ENCODE measurements around the gene IFTAP.

The IFTAP gene

DNA sequence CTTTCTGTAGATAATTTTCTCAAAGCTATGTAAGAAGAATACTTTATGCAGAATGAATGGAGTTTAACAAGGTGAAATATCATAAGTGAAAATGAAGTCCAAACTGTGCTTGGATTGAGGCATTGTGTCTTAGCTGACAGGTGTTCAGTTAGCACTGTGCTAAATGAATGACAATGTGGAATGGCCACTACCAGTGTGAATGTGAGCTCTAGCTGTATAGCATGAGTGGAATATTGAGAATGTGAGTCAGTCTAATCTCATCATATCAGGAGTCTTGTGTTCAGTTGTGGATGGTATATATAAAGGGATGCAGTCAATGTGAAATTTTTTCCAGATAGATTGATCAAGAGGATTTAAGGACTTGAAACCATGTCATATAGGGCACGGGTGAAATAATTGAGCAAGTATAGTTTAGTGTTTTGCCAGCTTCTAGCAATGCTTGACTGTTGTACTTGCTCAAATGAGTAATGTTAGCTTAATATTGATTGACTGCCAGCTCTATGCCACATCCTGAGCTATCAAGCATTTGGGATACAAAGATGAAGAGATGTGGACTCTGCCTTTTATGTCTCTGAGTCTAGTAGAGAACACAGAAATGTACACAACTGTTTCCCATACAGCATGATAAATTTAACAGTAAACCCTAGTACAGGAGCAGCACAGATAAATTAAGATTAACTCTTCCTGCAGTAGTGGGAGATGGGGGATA is 14.3 kb downstream of the IFTAP start:
- H3K27ac Mint-ChIP-seq = no peak overlapping the region
- no peak overlapping the region for H3K4me3 Mint-ChIP-seq
- no peaks in the 10 kb centered on the region for H3K4me1 Mint-ChIP-seq (ENCODE audit: low read depth in 2 of 2)

DNA sequence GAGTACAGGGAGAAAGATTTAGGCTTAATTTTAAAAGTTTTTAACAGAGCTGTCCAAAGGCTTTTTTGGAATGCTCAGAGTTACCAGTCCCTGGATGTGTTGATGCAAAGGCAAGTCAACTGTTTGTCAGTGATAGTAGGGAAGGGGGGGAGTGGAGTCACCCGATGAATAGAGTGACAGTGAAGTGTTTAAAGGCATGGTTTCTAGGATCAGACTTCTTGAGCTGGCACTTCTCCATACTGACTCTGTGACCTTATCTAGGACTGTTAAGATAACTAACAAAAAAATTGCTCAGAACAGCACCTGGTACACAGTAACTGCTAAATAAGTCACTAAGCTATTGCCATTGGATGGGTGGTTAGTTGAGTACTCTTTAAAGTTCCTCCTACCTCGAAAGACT is 15.1 kb downstream of the IFTAP start:
- Mint-ChIP-seq H3K27ac (no peak overlapping the region), H3K27me3 (peaks cover 24 to 36% of the 10 kb centered on the region in 2 donors), H3K4me1 (ENCODE audit: low read depth in 2 of 2) (no peaks in the 10 kb centered on the region), H3K9me3 (no peaks in the 10 kb centered on the region), H3K36me3 (ENCODE audit: insufficient read depth) (no peaks in the 10 kb centered on the region), H3K4me3 (no peak overlapping the region)
- DNase-seq = no peak
- ATAC-seq (replicated peaks) = no peak

More for the DNA sequence above, 14.3 kb downstream of the IFTAP start:
- ATAC-seq (replicated peaks) (no peak), DNase-seq (no peak)
- no peaks in the 10 kb centered on the region for H3K9me3 Mint-ChIP-seq
- H3K27me3 Mint-ChIP-seq = peaks cover 31 to 36% of the 10 kb centered on the region in 2 donors
- H3K36me3 Mint-ChIP-seq (ENCODE audit: insufficient read depth) = no peaks in the 10 kb centered on the region

DNA sequence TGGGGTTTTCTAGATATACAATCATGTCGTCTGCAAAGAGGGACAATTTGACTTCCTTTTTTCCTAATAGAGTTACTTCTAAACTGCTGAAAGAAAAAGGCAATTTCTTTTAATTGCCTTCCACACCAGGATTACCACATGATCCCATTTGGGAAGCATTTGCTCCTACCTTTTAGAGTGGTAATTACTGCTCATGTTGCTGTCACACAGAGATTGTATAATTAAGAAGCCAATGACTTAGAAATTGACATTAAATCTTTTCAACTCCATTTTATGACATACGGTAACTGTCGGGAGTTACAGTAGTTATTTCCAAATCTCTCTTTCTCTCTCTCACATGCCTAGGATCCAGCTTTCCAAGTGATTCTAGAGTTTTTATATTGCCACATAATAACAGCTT is 21.5 kb downstream of the IFTAP start:
- Mint-ChIP-seq H3K4me3 (no peak overlapping the region), H3K36me3 (ENCODE audit: insufficient read depth) (no peaks in the 10 kb centered on the region), H3K9me3 (no peaks in the 10 kb centered on the region), H3K27ac (no peak overlapping the region), H3K27me3 (peaks cover 23 to 44% of the 10 kb centered on the region in 2 donors), H3K4me1 (ENCODE audit: low read depth in 2 of 2) (peaks cover 0 to 4% of the 10 kb centered on the region in 2 donors)
- ATAC-seq (replicated peaks) (no peak), DNase-seq (no peak)

DNA sequence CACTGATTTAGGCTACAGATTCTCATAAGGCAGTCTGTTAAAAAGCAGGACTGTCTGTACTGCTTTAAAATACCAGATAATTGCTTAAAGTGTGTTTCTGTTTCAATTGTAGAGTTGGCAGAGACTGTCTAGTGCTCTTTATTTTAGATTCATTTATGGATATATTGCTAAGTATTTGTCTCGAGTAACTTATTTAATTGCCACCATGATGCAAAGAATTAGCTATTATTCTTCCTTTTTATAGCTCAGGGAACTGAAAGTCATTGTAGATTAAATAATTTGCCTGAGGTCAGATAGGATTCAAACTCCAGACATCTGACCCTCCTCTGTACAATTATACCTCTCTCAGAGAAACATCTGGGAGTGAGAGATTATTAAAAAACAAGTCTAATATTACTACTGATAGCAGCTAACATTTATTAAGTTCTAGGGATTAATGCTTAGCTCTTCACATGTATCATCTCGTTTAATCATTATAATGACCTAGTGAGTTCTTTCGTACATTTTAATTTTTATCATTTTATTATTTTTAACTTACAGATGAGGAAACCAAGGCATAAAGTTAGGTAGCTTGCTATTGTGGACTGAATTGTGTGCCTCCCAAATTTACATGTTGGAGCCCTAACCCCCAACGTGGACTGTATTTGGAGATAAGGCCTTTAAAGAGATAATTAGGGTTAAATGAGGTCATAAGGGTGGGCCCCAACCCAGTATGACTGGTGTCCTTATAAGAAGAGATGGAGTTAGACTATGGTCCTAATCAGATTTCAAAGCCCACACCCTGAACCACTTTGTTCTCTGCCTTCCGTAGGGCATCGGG is 23.5 kb downstream of the IFTAP start:
- no peak overlapping the region for H3K27ac Mint-ChIP-seq
- H3K27me3 Mint-ChIP-seq = peaks cover 19 to 38% of the 10 kb centered on the region in 2 donors
- DNase-seq (no peak), ATAC-seq (replicated peaks) (no peak)
- no peaks in the 10 kb centered on the region for H3K9me3 Mint-ChIP-seq
- no peak overlapping the region for H3K4me3 Mint-ChIP-seq
- H3K4me1 Mint-ChIP-seq (ENCODE audit: low read depth in 2 of 2) = peaks cover 0 to 4% of the 10 kb centered on the region in 2 donors
- no peaks in the 10 kb centered on the region for H3K36me3 Mint-ChIP-seq (ENCODE audit: insufficient read depth)

DNA sequence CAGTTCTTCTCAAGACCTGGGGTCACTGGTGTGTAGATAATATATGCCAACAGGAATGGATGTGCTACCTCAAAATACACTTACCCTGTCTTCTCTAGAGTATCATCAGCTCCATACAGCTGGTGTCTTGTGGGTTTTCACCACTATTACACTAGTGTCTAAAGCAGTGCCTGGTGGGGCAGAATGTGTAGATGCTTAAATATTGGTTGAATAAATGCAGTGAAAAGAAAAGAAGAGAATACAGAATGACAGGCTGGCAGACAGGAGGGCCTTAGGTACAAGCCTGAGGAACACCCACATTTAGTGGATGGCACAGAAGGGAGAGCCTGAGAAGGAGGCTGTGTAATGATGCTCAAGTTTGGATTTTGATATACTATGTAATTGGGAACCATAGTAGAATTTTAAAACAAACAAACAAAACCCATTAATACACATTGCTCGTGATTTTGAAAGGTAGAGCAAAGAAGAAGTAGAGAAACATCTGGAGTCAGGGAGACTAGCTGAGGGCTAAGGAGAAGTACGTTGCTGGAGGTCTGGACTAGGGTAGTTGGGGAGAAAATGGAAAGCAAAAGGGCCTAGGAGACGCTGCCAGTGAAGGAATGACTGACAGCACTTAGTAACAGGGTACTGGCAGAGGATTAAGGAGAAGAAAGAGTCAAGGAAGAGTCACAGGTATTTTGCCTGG is 24.2 kb downstream of the IFTAP start:
- Mint-ChIP-seq H3K27me3 (peaks cover 27 to 38% of the 10 kb centered on the region in 2 donors), H3K36me3 (ENCODE audit: insufficient read depth) (no peaks in the 10 kb centered on the region), H3K27ac (no peak overlapping the region), H3K9me3 (no peaks in the 10 kb centered on the region), H3K4me3 (no peak overlapping the region), H3K4me1 (ENCODE audit: low read depth in 2 of 2) (peaks cover 0 to 4% of the 10 kb centered on the region in 2 donors)
- DNase-seq (no peak), ATAC-seq (replicated peaks) (no peak)

DNA sequence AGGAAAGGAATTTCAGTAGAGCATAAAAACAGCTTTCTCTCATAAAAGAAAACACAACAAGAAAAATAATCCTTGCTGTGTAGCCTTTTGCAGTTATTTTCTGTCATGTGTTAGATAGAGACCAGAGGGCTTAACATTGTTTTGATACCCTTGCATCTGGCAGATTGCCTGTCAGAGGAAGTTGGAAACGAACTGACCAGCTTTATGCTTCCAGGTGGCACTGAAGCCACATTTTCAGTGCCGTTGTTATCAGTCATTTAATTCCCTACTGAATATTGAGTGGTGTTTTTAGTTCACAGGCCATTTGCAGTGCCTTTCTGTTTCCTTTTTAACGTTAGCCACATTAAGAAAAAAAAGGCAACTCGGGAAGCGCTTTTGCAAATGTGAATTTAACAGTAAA is 25.2 kb downstream of the IFTAP start:
- Mint-ChIP-seq H3K27me3 (peaks cover 30 to 43% of the 10 kb centered on the region in 2 donors), H3K27ac (no peak overlapping the region), H3K4me1 (ENCODE audit: low read depth in 2 of 2) (peaks cover 0 to 4% of the 10 kb centered on the region in 2 donors), H3K9me3 (no peaks in the 10 kb centered on the region), H3K4me3 (no peak overlapping the region), H3K36me3 (ENCODE audit: insufficient read depth) (no peaks in the 10 kb centered on the region)
- DNase-seq (no peak), ATAC-seq (replicated peaks) (no peak)

DNA sequence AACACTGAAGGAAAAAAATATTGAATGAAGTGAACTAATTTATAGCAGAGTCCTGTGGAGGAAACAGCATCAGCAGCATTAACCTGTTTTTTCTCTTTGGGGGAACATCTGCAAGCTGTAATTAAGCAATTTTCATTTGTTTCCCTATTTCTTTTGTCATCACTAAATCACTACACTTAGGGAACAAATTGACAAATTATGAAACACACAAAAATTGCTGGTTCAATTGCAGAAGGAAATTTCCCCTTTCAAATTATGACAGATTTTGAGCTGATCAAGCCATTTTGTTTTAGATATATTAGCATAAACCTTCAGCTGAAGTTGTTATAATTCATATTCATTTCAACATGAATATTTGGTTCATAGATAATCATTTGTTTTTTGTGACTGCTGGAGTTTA is 25.9 kb downstream of the IFTAP start:
- Mint-ChIP-seq H3K4me3 (no peak overlapping the region), H3K4me1 (ENCODE audit: low read depth in 2 of 2) (peaks cover 0 to 4% of the 10 kb centered on the region in 2 donors), H3K27me3 (peaks cover 33 to 47% of the 10 kb centered on the region in 2 donors), H3K9me3 (no peaks in the 10 kb centered on the region), H3K27ac (no peak overlapping the region), H3K36me3 (ENCODE audit: insufficient read depth) (no peaks in the 10 kb centered on the region)
- DNase-seq (no peak), ATAC-seq (replicated peaks) (no peak)

DNA sequence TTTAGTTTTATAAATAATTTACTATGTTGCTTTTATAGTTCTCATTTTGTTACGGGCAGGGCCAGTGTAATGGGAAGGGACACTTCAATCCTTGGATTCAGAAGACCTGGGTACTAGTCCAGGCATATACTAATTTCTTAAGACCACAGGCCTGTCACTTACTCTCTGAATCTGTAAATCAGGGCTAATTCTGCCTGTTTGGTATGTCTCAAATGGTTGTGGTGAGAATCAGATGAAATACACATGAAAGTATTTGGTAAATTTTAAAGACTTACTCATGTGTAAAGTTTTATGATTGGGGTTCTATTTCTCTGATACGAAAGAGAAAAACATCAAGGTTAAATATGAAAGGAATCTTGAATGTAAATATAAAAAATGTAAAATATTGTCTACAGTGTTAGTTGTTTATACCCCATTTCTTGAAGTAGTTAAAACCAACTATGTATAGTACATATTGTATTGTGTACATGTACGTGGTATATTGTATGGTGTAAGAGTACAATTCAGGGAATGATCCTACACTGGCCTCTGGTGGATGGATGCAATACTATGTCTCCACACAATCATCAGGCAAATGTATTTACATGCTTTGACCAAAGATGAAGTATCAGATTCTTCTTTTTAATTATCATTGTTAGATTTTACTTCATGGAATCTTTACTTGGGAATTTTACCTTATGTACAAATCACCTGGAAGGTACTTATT is 28.3 kb downstream of the IFTAP start:
- no peaks in the 10 kb centered on the region for H3K9me3 Mint-ChIP-seq
- peaks cover 0 to 4% of the 10 kb centered on the region in 2 donors for H3K4me1 Mint-ChIP-seq (ENCODE audit: low read depth in 2 of 2)
- peak in 1 of 3 experiments; percentile 2 for DNase-seq
- no peaks in the 10 kb centered on the region for H3K36me3 Mint-ChIP-seq (ENCODE audit: insufficient read depth)
- H3K4me3 Mint-ChIP-seq = no peak overlapping the region
- peak; percentile 47 for ATAC-seq (replicated peaks)
- H3K27me3 Mint-ChIP-seq = peaks cover 38 to 60% of the 10 kb centered on the region in 2 donors
- H3K27ac Mint-ChIP-seq = no peak overlapping the region

DNA sequence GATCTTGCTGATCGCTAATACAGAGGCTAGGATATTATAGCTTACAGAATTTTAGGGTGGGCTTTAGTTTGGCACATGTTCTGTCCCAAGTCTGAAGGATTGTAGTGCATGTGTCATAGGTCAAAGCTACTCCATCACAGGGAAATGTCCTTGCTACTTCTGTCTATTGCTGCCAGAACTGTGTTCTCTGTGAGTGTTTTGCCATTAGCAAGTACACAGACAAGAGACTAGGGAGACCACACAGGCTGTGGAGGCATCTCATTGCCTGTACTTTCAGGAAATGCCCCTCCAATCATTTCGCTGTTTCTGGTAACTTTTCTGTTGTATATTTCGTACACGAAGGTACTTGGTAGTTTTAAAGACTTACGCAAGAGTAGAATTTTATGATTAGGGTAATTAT is 29.2 kb downstream of the IFTAP start:
- ATAC-seq (replicated peaks) (no peak), DNase-seq (no peak)
- no peak overlapping the region for H3K4me3 Mint-ChIP-seq
- H3K36me3 Mint-ChIP-seq (ENCODE audit: insufficient read depth) = no peaks in the 10 kb centered on the region
- no peak overlapping the region for H3K27ac Mint-ChIP-seq
- peaks cover 0 to 3% of the 10 kb centered on the region in 2 donors for H3K4me1 Mint-ChIP-seq (ENCODE audit: low read depth in 2 of 2)
- H3K27me3 Mint-ChIP-seq = peaks cover 42 to 61% of the 10 kb centered on the region in 2 donors
- H3K9me3 Mint-ChIP-seq = no peaks in the 10 kb centered on the region

DNA sequence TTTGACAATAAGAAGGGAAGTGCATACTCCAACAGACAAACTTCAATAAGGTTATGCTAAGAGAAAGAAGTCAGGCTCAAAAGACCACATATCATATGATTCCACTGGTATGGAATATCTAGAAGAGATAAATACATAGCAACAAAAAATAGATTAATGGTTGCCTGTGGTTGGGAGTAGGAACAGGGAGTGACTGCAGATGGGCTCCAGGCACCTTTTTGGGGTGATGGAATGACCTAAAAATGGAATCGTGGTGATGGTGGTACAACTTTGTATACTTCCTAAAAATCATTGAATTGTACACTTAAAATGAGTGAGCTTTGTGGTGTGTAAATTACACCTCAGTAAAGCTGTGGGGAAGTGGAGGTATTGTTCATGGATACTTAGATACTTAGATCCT is 32.7 kb downstream of the IFTAP start:
- Mint-ChIP-seq H3K36me3 (ENCODE audit: insufficient read depth) (no peaks in the 10 kb centered on the region), H3K4me3 (no peak overlapping the region), H3K27ac (no peak overlapping the region), H3K4me1 (ENCODE audit: low read depth in 2 of 2) (no peaks in the 10 kb centered on the region), H3K27me3 (peaks cover 55 to 60% of the 10 kb centered on the region in 2 donors), H3K9me3 (no peaks in the 10 kb centered on the region)
- ATAC-seq (replicated peaks) (no peak), DNase-seq (no peak)

DNA sequence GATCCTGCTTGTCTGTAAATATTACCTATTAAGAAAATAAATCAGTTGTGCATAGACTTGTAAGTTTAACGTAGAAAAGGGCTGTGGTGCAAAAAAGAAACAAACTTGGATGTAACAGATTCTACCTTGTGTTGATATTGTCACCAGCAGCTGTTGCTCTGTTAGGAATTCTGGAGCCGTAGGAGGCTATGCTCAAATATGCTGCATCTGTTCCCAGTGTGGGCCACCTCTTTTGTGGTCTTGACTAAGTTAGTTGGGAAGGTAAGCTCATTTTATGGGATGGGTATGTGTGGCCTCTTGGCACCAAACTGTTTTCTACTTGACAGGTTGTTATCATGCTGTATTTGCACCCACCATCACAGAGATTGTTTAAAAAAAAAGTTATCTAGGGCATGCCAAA is 33.2 kb downstream of the IFTAP start:
- H3K27ac Mint-ChIP-seq = no peak overlapping the region
- H3K36me3 Mint-ChIP-seq (ENCODE audit: insufficient read depth) = no peaks in the 10 kb centered on the region
- peaks cover 55 to 60% of the 10 kb centered on the region in 2 donors for H3K27me3 Mint-ChIP-seq
- no peak for DNase-seq
- no peak for ATAC-seq (replicated peaks)
- H3K4me1 Mint-ChIP-seq (ENCODE audit: low read depth in 2 of 2) = no peaks in the 10 kb centered on the region
- H3K9me3 Mint-ChIP-seq = no peaks in the 10 kb centered on the region
- H3K4me3 Mint-ChIP-seq = no peak overlapping the region

DNA sequence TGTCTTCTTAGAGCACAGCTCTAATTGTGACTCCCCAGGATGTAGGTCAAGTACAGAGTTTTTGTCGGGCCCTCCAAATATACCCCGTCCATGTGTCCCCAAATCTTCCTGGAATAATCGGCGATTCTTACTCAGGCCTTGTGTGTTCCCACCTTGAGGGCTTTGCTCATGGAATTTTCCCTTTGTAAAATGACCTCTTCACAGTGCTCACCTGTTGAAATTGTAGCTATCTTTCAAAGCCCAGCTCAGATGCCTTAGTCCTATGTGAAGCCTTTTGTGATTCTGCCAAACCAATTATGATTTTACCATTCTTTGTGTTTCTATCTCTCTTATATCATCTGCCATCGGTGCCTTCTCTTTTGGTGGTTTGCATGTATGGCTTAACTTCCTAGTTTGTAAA is 33.8 kb downstream of the IFTAP start:
- H3K9me3 Mint-ChIP-seq = no peaks in the 10 kb centered on the region
- H3K4me3 Mint-ChIP-seq = no peak overlapping the region
- H3K27me3 Mint-ChIP-seq = peaks cover 55% of the 10 kb centered on the region in 2 donors
- no peaks in the 10 kb centered on the region for H3K4me1 Mint-ChIP-seq (ENCODE audit: low read depth in 2 of 2)
- DNase-seq (no peak), ATAC-seq (replicated peaks) (no peak)
- no peaks in the 10 kb centered on the region for H3K36me3 Mint-ChIP-seq (ENCODE audit: insufficient read depth)
- H3K27ac Mint-ChIP-seq = no peak overlapping the region

DNA sequence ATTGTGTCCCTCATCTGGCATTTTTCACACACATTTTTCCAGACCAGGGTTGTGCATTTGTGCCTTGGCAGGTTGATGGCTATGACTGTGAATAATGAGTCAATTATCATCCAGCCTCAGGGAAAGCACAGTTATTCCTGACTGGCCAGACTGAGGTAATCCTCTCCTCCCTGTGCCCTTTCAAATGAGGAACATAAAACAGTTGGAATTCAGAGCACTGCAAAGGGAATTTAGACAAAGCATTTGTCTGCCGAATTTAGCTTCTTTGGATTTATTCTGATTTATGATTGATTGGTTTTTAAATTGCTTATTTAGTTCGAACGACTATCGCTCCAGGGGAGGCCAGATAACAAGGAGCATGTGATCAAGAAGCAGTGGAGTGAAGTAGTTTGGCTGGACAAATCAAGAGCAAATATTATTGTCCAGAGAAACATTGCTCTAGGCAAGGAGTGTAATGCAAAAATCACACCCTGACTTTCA is 34.5 kb downstream of the IFTAP start:
- Mint-ChIP-seq H3K36me3 (ENCODE audit: insufficient read depth) (no peaks in the 10 kb centered on the region), H3K9me3 (no peaks in the 10 kb centered on the region), H3K27me3 (peaks cover 55% of the 10 kb centered on the region in 2 donors), H3K27ac (no peak overlapping the region), H3K4me1 (ENCODE audit: low read depth in 2 of 2) (no peaks in the 10 kb centered on the region), H3K4me3 (no peak overlapping the region)
- ATAC-seq (replicated peaks) = no peak
- no peak for DNase-seq
